Activated CD8-positive, alpha-beta memory T cell treated with anti-CD3 and anti-CD28 coated beads, Interleukin-2, amount 10 ng/mL, durations not matched to agents 7 days and 5 days (primary cell): ENCODE measurements around the gene SPPL2B. TPM values are rescaled to one million over a fixed set of nuclear protein-coding genes. Genes with fewer than 3 reads are reported as not detected.

ENCODE experiments used
- ATAC-seq: fragments of 150-1000 bp; cut with Tn5 transposase; one replicate; pipeline ENCODE4 v1.10.0; 2021; ENCODE audit warnings: moderate library complexity
- CTCF ChIA-PET: fragments of 350-600 bp; sonication (Branson Sonifier 250); formaldehyde crosslinking; loops from one replicate; lab custom pipeline; 2021; ENCODE audit warnings: antibody characterized with exemption; lab: Charles Lee
- DNase-seq: peaks from one replicate; pipeline ENCODE4 v3.0.0-alpha.2; 2020
- H3K27ac Mint-ChIP-seq: one replicate; pipeline ENCODE4 v1.8.0; 2021; ENCODE audit warnings: mild to moderate bottlenecking, mixed read lengths
- H3K27me3 Mint-ChIP-seq: one replicate; pipeline ENCODE4 v1.8.0; 2021; ENCODE audit warnings: mixed read lengths
- H3K36me3 Mint-ChIP-seq: one replicate; pipeline ENCODE4 v1.8.0; 2021; ENCODE audit warnings: mild to moderate bottlenecking, mixed read lengths
- H3K4me1 Mint-ChIP-seq: one replicate; pipeline ENCODE4 v1.8.0; 2021; ENCODE audit warnings: mixed read lengths
- H3K4me3 Mint-ChIP-seq: one replicate; pipeline ENCODE4 v1.8.0; 2021; ENCODE audit warnings: mild to moderate bottlenecking, moderate library complexity, mixed read lengths
- H3K9me3 Mint-ChIP-seq: one replicate; pipeline ENCODE4 v1.8.0; 2022; ENCODE audit warnings: low read depth, mixed read lengths
- total RNA-seq, 2 experiments: library from RNA; stranded (reverse); gene quantifications; one replicate each; pipeline ENCODE4 v1.2.3, GENCODE V29; 2021

The SPPL2B gene
- total RNA-seq, 2 experiments from 2014 or later: 63.2 to 72.4 TPM

DNA sequence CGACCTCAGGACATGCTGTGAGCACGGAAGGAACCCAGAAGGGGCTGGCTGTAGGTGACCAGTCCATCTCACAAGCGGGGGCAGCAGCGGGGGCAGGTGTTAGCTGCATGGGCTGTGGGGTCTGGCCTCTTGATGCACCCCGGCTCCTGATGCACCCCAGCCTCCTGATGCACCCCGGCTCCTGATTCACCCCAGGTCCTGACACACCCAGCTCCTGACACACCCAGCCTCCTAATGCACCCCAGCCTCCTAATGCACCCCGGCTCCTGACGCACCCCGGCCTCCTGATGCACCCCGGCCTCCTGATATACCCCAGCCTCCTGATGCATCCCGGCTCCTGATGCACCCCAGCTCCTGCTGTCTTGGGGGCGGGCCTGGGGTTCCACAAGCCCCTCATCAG, 7.5 kb upstream of the SPPL2B start:
- Mint-ChIP-seq H3K4me3 (no peak overlapping the region), H3K36me3 (peaks cover 7% of the 10 kb centered on the region), H3K27ac (no peak overlapping the region), H3K9me3 (no peaks in the 10 kb centered on the region), H3K27me3 (no peaks in the 10 kb centered on the region), H3K4me1 (peaks cover 9% of the 10 kb centered on the region)
- ATAC-seq (no peak), DNase-seq (no peak)
- CTCF ChIA-PET: interaction anchor here (2.1 kb wide), 1 partner anchor 85 kb away, joined by 4 read pairs; no protein-coding TSS in a partner anchor

DNA sequence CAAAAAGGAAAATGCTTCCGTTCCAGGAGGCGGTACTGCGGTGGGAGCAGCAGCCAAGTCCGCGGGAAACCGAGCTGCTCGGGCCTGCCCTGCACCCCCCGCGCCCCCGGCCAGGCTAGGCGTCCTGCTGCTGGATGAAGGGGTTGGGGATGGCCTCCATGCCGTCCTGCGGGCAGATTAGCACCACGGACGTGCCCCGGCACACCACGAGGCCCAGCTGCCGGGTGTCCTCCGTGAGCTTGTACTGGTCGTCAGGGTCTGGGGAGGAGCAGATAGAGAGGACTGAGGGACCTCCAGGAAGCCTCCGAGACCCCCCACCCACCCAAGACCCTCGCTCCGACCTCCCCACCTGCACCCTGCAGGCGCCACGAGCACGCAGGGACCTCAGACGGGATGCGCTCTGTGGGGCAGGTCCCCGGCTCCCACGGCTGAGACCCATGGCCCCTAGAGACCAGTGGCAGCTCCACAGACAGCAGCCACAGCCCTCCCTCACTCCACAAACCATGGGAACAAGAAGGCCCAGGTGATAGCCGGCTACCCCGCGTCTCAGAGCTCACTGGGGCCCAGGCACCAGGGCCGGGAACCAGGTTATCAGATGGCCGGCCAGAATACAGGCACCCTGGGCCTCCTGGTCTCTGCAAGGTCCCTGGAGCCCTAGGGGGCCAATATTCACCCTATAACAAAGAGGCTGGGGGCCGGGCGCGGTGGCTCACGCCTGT, 6.8 kb upstream of the SPPL2B start:
- Mint-ChIP-seq H3K4me1 (peaks cover 15% of the 10 kb centered on the region), H3K27me3 (no peaks in the 10 kb centered on the region), H3K4me3 (no peak overlapping the region), H3K36me3 (peaks cover 11% of the 10 kb centered on the region), H3K27ac (no peak overlapping the region), H3K9me3 (no peaks in the 10 kb centered on the region)
- DNase-seq: no peak
- no peak for ATAC-seq
- CTCF ChIA-PET: interaction anchor here (2.1 kb wide), 1 partner anchor 86 kb away, joined by 4 read pairs; no protein-coding TSS in a partner anchor

DNA sequence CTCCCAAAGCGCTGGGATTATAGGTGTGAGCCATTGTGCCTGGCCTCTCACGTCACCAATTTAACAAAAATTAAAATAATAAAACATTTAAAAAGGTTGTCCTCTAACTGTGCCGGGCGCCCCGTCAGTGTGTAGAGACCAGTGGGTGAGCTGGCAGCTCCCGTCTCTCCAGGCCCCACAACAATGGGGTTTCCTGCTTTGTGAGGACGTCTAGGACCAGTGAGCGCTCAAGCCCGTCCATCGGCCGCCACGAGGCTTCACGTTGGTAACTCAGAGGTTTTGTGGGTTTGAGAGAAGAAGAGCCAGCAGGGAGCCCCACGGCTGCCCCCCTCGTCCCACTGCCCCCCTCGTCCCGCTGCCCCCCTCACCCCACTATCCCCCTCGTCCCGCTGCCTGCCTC, 4.8 kb upstream of the SPPL2B start:
- Mint-ChIP-seq H3K27ac (no peak overlapping the region), H3K36me3 (peaks cover 15% of the 10 kb centered on the region), H3K4me1 (peaks cover 26% of the 10 kb centered on the region), H3K4me3 (no peak overlapping the region), H3K9me3 (no peaks in the 10 kb centered on the region), H3K27me3 (no peaks in the 10 kb centered on the region)
- CTCF ChIA-PET: interaction anchor here (0.7 kb wide), 1 partner anchor 10 kb away, joined by 3 read pairs; no protein-coding TSS in a partner anchor
- ATAC-seq (no peak), DNase-seq (no peak)

DNA sequence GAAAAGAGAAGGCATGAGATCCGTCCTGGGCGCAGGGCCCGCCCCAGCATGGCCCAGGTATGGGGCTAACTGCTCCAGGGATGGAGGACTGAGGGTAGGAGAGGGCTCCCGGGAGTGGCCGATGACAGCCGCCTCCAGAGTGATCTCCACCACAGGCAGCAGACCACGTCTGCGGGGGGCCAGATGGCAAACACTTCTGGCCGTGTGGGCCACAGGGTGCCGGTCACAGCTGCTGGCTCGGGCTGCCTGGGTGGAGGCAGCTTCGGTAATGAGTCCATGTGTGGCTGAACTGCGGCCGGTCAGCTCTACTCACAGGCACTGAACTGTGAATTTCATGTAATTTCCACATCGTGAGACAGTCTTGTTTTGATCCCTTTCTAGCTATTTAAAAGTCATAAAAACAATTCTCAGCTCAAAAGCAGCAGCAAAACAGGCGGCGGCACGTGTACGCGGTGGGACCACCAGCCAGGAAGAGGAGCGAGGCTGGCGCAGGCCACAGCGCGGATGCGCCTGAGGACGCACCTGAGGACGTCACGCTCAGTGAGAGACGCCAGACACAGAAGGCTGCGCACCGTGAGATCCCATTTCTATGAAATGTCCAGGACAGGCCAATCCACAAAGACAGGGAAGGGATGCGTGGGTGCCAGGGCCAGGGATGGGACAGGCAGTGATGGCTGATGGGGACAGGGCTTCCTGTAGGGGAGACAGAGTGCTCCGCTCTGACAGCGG, 4.1 kb upstream of the SPPL2B start:
- Mint-ChIP-seq H3K36me3 (peaks cover 15% of the 10 kb centered on the region), H3K27ac (no peak overlapping the region)
- CTCF ChIA-PET: interaction anchor here (0.7 kb wide), 1 partner anchor 11 kb away, joined by 3 read pairs; no protein-coding TSS in a partner anchor

DNA sequence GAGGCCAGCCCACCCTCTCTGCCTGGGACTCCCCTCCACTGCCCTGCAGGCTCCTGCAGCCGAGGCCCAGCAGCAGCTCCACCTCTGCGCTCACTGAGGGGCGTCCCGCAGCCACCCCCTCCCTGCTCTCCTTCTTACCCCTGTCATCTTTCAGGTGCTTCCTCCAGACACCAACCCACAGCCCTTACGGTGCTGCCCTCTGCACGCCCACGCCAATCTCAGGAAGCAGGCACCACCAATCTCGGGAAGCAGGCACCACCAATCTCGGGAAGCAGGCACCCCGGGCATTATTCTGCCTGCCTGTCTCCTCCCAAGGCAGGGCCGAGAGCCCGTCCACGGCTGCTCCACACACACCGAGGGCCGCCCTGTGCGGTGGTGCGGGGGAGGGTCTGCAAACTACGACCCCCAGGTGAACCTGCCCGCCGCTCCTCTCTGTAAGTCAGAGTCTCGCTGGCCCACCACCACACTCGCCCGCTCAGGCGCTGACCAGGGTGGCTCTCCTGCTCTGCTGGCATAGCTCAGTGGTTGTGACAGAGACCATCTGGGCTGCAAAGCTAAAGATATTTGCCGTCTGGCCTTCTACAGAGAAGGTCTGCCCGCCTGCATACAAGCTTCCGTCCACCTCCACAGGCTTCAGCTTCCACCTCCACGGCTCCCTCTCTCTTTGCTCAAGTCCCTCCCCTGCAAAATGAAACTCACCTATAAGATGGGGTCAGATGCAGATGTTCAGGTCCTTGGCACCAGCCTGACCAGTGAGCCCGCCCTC, 3.0 kb upstream of the SPPL2B start:
- CTCF ChIA-PET: interaction anchor here (1.0 kb wide), 1 partner anchor 170 kb away, joined by 4 read pairs; no protein-coding TSS in a partner anchor
- H3K27ac Mint-ChIP-seq: no peak overlapping the region
- ATAC-seq: no peak
- no peaks in the 10 kb centered on the region for H3K27me3 Mint-ChIP-seq
- DNase-seq: no peak
- peaks cover 39% of the 10 kb centered on the region for H3K4me1 Mint-ChIP-seq
- no peak overlapping the region for H3K4me3 Mint-ChIP-seq
- no peaks in the 10 kb centered on the region for H3K9me3 Mint-ChIP-seq
- peaks cover 15% of the 10 kb centered on the region for H3K36me3 Mint-ChIP-seq

More for the DNA sequence above, 4.1 kb upstream of the SPPL2B start:
- ATAC-seq (no peak), DNase-seq (no peak)
- Mint-ChIP-seq H3K9me3 (no peaks in the 10 kb centered on the region), H3K4me1 (peaks cover 30% of the 10 kb centered on the region), H3K4me3 (no peak overlapping the region), H3K27me3 (no peaks in the 10 kb centered on the region)

DNA sequence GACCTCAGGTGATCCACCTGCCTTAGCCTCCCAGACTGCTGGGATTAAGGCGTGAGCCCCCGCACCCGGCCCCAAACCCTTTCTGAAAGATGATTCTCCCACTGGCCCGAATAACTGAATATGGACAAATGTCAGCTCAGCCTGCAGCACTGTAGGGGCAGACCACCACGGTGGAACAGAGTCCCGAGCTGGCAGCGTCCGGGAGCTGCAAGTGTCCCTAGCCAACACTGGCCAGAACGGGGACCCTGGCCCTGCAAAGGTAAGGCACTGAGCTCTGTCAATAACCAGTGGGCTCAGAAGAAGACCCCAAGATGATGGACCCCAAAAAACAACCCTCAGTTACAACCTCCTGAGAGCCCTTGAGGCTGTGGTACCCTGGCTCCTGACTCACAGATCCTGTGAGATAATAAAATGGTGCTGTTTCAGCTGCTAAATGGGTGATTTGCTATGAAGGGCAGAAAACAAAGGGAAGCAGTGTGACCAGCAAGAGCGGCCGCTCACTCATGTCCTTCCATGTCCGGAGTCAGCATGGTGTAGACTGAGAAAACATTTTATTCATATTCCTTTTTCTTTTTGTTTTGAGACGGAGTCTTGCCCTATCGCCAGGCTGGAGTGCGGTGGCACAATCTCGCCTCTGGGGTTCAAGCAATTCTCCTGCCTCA, 1.7 kb upstream of the SPPL2B start:
- CTCF ChIA-PET: interaction anchor here (1.0 kb wide), 2 partner anchors 171 to 175 kb away, joined by 3 to 4 read pairs; no protein-coding TSS in a partner anchor
- peak overlapping the region; percentile 87 for H3K4me3 Mint-ChIP-seq
- peaks cover 51% of the 10 kb centered on the region for H3K4me1 Mint-ChIP-seq
- DNase-seq: no peak
- no peaks in the 10 kb centered on the region for H3K27me3 Mint-ChIP-seq
- peak overlapping the region; percentile 99 for H3K27ac Mint-ChIP-seq
- peaks cover 15% of the 10 kb centered on the region for H3K36me3 Mint-ChIP-seq
- no peak for ATAC-seq
- H3K9me3 Mint-ChIP-seq: no peaks in the 10 kb centered on the region

DNA sequence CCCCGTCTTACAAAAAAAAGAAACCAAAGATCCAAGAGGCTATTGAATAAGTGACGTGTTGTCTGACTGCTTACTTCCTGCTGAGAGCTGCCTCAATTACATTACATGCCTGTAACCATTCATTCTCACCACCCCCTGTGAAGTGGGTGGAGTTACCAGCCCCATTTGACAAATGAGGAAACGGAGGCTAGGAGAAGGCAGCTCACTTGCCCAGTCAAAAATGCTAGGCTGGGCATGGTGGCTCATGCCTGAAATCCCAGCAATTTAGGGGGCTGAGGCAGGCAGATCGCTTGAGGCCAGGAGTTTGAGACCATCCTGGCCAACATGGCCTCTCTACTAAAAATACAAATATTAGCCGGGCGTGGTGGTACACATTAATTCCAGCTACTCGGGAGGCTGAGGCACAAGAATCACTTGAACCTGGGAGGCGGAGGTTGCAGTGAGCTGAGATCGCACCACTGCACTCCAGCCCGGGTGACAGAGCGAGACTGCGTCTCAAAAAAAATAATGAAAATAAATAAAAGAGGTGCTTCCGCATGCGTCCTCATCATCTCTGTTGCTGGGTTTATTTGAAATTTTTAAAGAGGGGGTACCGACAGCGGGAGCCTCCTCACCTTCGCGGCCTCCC, 597 bp upstream of the SPPL2B start:
- Mint-ChIP-seq H3K27ac (peak overlapping the region; percentile 99), H3K4me1 (peaks cover 53% of the 10 kb centered on the region), H3K9me3 (no peaks in the 10 kb centered on the region), H3K4me3 (peak overlapping the region; percentile 87), H3K27me3 (no peaks in the 10 kb centered on the region), H3K36me3 (peaks cover 15% of the 10 kb centered on the region)
- ATAC-seq (peak; percentile 87), DNase-seq (peak; percentile 85)
- CTCF ChIA-PET: interaction anchor here (0.6 to 1.5 kb wide), 11 partner anchors 39 to 623 kb away, joined by 3 to 5 read pairs (median 3); partner anchors contain the start of gene PLEKHJ1

DNA sequence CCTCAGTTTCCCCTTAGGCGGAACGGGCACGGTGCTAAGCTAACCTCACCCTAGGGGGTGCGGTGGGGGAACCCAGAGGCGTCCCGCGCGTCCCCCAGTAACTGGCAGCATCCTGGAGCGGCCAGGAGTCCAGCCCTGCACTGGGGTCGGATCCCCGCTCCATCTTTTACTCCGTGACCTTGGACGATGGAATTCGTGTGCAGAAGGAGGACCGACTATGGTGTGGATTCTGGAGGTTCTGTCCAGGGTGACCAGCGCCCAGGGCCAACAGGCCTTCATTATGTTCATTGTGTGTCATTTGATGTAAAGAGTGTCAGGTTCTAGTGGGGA, 630 bp downstream of the SPPL2B start:
- peaks cover 12% of the 10 kb centered on the region for H3K36me3 Mint-ChIP-seq
- DNase-seq: no peak
- H3K27ac Mint-ChIP-seq: peak overlapping the region; percentile 77
- H3K27me3 Mint-ChIP-seq: no peaks in the 10 kb centered on the region
- H3K9me3 Mint-ChIP-seq: no peaks in the 10 kb centered on the region
- CTCF ChIA-PET: interaction anchor here (0.8 kb wide), 1 partner anchor 91 kb away, joined by 3 read pairs; no protein-coding TSS in a partner anchor
- H3K4me3 Mint-ChIP-seq: peak overlapping the region; percentile 87
- peaks cover 53% of the 10 kb centered on the region for H3K4me1 Mint-ChIP-seq
- ATAC-seq: no peak

DNA sequence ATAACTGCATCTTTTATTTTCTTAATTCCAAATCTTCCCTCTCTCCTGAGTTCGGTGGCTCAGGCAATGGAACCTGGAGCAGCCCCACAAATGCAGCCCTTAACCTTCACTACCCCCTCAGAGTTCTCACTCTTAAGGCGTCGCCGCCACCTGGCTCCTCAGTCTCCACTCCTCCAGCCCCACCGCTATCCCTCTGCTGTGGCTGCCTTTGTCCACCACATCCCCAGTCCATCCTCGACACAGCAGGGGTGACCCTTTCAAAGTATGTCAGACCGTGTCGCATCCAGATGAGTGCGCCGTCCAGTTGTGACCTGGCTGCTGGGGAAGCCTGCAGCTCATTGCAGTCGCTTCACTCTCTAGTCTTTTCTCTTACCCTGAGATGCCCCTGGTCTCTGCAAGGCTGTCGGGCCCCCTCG, 1.0 kb downstream of the SPPL2B start:
- peaks cover 53% of the 10 kb centered on the region for H3K4me1 Mint-ChIP-seq
- CTCF ChIA-PET: interaction anchor here (0.8 kb wide), 2 partner anchors 63 to 92 kb away, joined by 3 read pairs; no protein-coding TSS in a partner anchor
- H3K27me3 Mint-ChIP-seq: no peaks in the 10 kb centered on the region
- no peaks in the 10 kb centered on the region for H3K9me3 Mint-ChIP-seq
- H3K27ac Mint-ChIP-seq: peak overlapping the region; percentile 77
- DNase-seq: no peak
- peaks cover 12% of the 10 kb centered on the region for H3K36me3 Mint-ChIP-seq
- H3K4me3 Mint-ChIP-seq: peak overlapping the region; percentile 87
- no peak for ATAC-seq

DNA sequence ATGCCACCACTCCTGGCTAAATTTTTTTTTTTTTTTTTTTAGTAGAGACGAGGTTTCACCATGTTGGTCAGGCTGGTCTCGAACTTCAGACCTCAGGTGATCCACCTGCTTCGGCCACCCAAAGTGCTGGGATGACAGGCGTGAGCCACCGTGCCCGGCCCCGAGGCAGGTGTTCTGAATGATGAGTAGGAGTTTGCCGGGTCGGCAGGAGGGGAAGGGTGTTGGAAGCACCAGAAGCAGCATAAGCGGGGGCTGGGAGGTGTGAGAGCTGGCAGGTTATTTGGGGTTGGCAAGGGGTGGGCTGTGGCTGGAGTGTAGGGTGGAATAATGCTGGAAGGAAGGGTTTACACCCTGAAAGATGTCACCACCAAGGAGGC, 1.8 kb downstream of the SPPL2B start:
- CTCF ChIA-PET: interaction anchor here (0.8 kb wide), 1 partner anchor 62 kb away, joined by 3 read pairs; no protein-coding TSS in a partner anchor

DNA sequence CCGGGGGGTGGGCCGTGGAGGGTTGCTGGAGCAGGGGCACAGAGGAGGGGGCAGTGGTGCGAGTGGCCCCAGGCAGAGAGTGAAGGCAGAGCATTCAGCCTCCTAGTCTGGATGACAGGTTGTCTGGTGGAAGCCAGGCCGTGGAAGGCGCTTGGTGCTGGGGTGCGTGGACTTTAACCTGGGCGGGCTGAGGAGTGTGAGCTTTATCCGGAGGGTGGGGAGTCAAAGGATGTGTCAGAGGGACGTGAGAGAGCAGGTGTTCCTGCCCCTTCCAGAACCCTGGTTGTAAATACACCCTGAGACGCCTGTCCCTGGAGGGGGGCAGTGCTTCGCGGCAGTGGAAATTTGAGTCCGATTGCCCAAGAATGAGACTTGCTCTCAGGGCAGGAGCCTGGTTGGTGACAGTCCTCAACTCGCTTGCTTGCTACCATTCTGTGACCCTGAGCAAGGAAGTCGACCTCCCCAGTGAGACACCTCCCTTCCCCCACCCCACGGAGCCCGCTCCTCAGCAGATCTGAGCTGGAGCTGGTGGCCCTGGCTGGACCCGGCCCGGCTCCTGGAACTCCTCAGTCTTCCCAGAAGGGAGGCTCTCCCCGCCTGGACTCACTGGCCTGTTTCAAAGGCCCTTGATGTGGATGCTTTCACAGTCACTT, 2.3 kb downstream of the SPPL2B start:
- ATAC-seq: no peak
- Mint-ChIP-seq H3K4me1 (peaks cover 46% of the 10 kb centered on the region), H3K27ac (no peak overlapping the region), H3K36me3 (peaks cover 12% of the 10 kb centered on the region), H3K4me3 (peak overlapping the region; percentile 25), H3K27me3 (no peaks in the 10 kb centered on the region), H3K9me3 (peaks cover 2% of the 10 kb centered on the region)
- no peak for DNase-seq
- CTCF ChIA-PET: no interaction called here

More for the DNA sequence above, 1.8 kb downstream of the SPPL2B start:
- H3K4me1 Mint-ChIP-seq: peaks cover 52% of the 10 kb centered on the region
- ATAC-seq (no peak), DNase-seq (no peak)
- H3K27ac Mint-ChIP-seq: no peak overlapping the region
- no peaks in the 10 kb centered on the region for H3K27me3 Mint-ChIP-seq
- peaks cover 12% of the 10 kb centered on the region for H3K36me3 Mint-ChIP-seq
- peak overlapping the region; percentile 25 for H3K4me3 Mint-ChIP-seq
- H3K9me3 Mint-ChIP-seq: no peaks in the 10 kb centered on the region
